Mesenchymal stem cell (in vitro differentiated cells and primary cell): ENCODE data around the gene TMEM121.
"Not testable (repeated sequence)": the region's sequence is repeated elsewhere in the genome, so short reads cannot be mapped to it uniquely, and the experiment has no call there.

ENCODE experiments used
- DNase-seq: peaks from one replicate; pipeline ENCODE4 v3.0.0-alpha.2; 2013
- H2AFZ ChIP-seq: one replicate; pipeline ENCODE4 v1.6.1; 2013; ENCODE audit warnings: low read depth, mild to moderate bottlenecking, control low read depth, inconsistent platforms, low read length, moderate library complexity
- H2AK5ac ChIP-seq: 2 replicates; pipeline ENCODE4 v1.6.1; 2013; ENCODE audit warnings: low read length, moderate library complexity, mild to moderate bottlenecking, inconsistent platforms; ENCODE audit not compliant: severe bottlenecking
- H2BK120ac ChIP-seq: one replicate; pipeline ENCODE4 v1.6.1; 2013; ENCODE audit warnings: low read depth, mild to moderate bottlenecking, inconsistent platforms, low read length, moderate library complexity
- H2BK12ac ChIP-seq, 2 experiments: one replicate each; pipeline ENCODE4 v1.6.1; 2013; ENCODE audit warnings: inconsistent platforms in 2 of 2, low read length in 2 of 2, mild to moderate bottlenecking in 2 of 2, moderate library complexity in 2 of 2, control low read depth in 1 of 2
- H2BK15ac ChIP-seq: one replicate; pipeline ENCODE4 v1.6.1; 2013; ENCODE audit warnings: mild to moderate bottlenecking, low read depth, inconsistent platforms; ENCODE audit not compliant: poor library complexity, severe bottlenecking
- H2BK5ac ChIP-seq: 2 replicates; pipeline ENCODE4 v1.6.1; 2013; ENCODE audit warnings: low read depth, mild to moderate bottlenecking, low read length, control low read depth, inconsistent platforms; ENCODE audit not compliant: poor library complexity, severe bottlenecking
- H3K14ac ChIP-seq, 2 experiments: one replicate each; pipeline ENCODE4 v1.6.1; 2013; ENCODE audit warnings: inconsistent platforms in 2 of 2, low read length in 2 of 2, control low read depth in 1 of 2, mild to moderate bottlenecking in 1 of 2, moderate library complexity in 1 of 2
- H3K18ac ChIP-seq, 2 experiments: one replicate each; pipeline ENCODE4 v1.6.1; 2013; ENCODE audit warnings: inconsistent platforms in 2 of 2, low read length in 2 of 2, control low read depth in 1 of 2, low read depth in 1 of 2, mild to moderate bottlenecking in 1 of 2
- H3K23ac ChIP-seq, 2 experiments: one replicate each; pipeline ENCODE4 v1.6.1; 2013; ENCODE audit warnings: inconsistent platforms in 2 of 2, low read length in 2 of 2, mild to moderate bottlenecking in 2 of 2, moderate library complexity in 2 of 2, control low read depth in 1 of 2
- H3K27ac ChIP-seq: 2 replicates; pipeline ENCODE4 v1.5.1; 2013; ENCODE audit warnings: mild to moderate bottlenecking, moderate library complexity, low read length, control low read depth, inconsistent platforms; ENCODE audit not compliant: poor library complexity, severe bottlenecking
- H3K27me3 ChIP-seq, 2 experiments: 2 replicates each; pipeline versions ENCODE4 v1.6.1 to v1.7.0; 2013; ENCODE audit warnings: low read length in 2 of 2, mild to moderate bottlenecking in 2 of 2, moderate library complexity in 2 of 2, control low read depth in 1 of 2, inconsistent platforms in 1 of 2; ENCODE audit not compliant: control insufficient read depth in 1 of 2, insufficient read depth in 1 of 2
- H3K36me3 ChIP-seq, 2 experiments: 2 replicates each; pipeline versions ENCODE4 v1.6.1 to v1.7.0; 2013; ENCODE audit warnings: low read length in 2 of 2, control low read depth in 1 of 2, inconsistent platforms in 1 of 2, low read depth in 1 of 2, mild to moderate bottlenecking in 1 of 2; ENCODE audit not compliant: insufficient read depth in 2 of 2, control insufficient read depth in 1 of 2
- H3K4ac ChIP-seq, 2 experiments: one replicate each; pipeline ENCODE4 v1.6.1; 2013; ENCODE audit warnings: inconsistent platforms in 2 of 2, low read length in 2 of 2, mild to moderate bottlenecking in 2 of 2, moderate library complexity in 2 of 2, control low read depth in 1 of 2, low read depth in 1 of 2
- H3K4me1 ChIP-seq: 2 replicates; pipeline ENCODE4 v1.6.1; 2013; ENCODE audit warnings: low read depth, low read length, control low read depth; ENCODE audit not compliant: control insufficient read depth, insufficient read depth
- H3K4me2 ChIP-seq: 2 replicates; pipeline ENCODE4 v1.6.1; 2013; ENCODE audit warnings: low read length, mild to moderate bottlenecking, inconsistent platforms; ENCODE audit not compliant: poor library complexity, severe bottlenecking
- H3K4me3 ChIP-seq, 2 experiments: 2 replicates each; pipeline versions ENCODE4 v1.5.1 to v1.7.0; 2013; ENCODE audit warnings: low read length in 2 of 2, mild to moderate bottlenecking in 2 of 2, control low read depth in 1 of 2, low read depth in 1 of 2; ENCODE audit not compliant: insufficient read depth in 1 of 2
- H3K79me1 ChIP-seq: replicated peaks from 2 replicates; pipeline ENCODE4 v1.6.1; 2013; ENCODE audit warnings: mild to moderate bottlenecking, control low read depth, low read length, inconsistent platforms; ENCODE audit not compliant: poor library complexity, severe bottlenecking
- H3K9ac ChIP-seq: 2 replicates; pipeline ENCODE4 v1.7.0; 2013; ENCODE audit warnings: mild to moderate bottlenecking, low read length, moderate library complexity
- H3K9me3 ChIP-seq: 2 replicates; pipeline ENCODE4 v1.7.0; 2013; ENCODE audit warnings: mild to moderate bottlenecking, low read length; ENCODE audit not compliant: control insufficient read depth
- H4K8ac ChIP-seq: one replicate; pipeline ENCODE4 v1.6.1; 2013; ENCODE audit warnings: inconsistent platforms, mild to moderate bottlenecking, low read length, moderate library complexity
- H4K91ac ChIP-seq: one replicate; pipeline ENCODE4 v1.6.1; 2013; ENCODE audit warnings: mild to moderate bottlenecking, low read length, inconsistent platforms
- WGBS: methylation state at CpG from one replicate; pipeline ENCODE4 v1.1.7; 2013; ENCODE audit warnings: mixed read lengths; 5-methylcytosine and 5-hydroxymethylcytosine counted together

Gene TMEM121

DNA sequence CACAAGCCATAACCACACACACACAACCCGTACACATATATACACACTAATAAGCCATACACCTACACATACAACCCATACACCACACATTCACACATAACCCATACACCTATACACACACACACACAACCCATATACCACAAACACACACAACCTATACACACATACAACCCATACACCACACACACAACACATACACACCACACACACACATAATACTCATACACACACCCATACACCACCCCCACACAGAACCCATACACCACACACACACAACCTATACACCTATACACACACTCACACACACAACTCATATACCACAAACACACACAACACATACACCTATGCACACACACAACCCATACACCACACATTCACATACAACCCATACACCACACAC is 44.1 kb downstream of the TMEM121 start:
- Histone ChIP-seq H3K9me3 (no peaks in the 10 kb centered on the region), H4K91ac (no peak overlapping the region), H3K4ac (no peak overlapping the region), H2AK5ac (no peak overlapping the region), H2BK12ac (no peak overlapping the region), H3K14ac (no peak overlapping the region), H3K23ac (no peak overlapping the region), H3K4me1 (no peaks in the 10 kb centered on the region), H3K9ac (no peak overlapping the region), H2BK15ac (no peak overlapping the region), H4K8ac (no peak overlapping the region), H3K27me3 (no peaks in the 10 kb centered on the region), H3K36me3 (no peaks in the 10 kb centered on the region), H2AFZ (no peak overlapping the region), H3K4me2 (no peak overlapping the region), H3K18ac (no peak overlapping the region), H2BK5ac (no peak overlapping the region), H3K4me3 (no peak overlapping the region), H3K27ac (no peak overlapping the region), H3K79me1 (no peaks in the 10 kb centered on the region), H2BK120ac (no peak overlapping the region)
- 95% methylated on average over 1 of the region's 1 CpG for WGBS
- no peak for DNase-seq

- not testable (repeated sequence) for H3K9me3 ChIP-seq, H3K36me3 ChIP-seq, H2BK5ac ChIP-seq, H3K18ac ChIP-seq, DNase-seq, H3K14ac ChIP-seq, H3K4ac ChIP-seq, H2AFZ ChIP-seq, H4K8ac ChIP-seq, H2BK12ac ChIP-seq, H3K27ac ChIP-seq, H3K4me2 ChIP-seq, H2BK15ac ChIP-seq, H3K27me3 ChIP-seq, H3K79me1 ChIP-seq, H3K4me1 ChIP-seq, H3K4me3 ChIP-seq, H3K23ac ChIP-seq, H4K91ac ChIP-seq, H2BK120ac ChIP-seq, H2AK5ac ChIP-seq, H3K9ac ChIP-seq
- WGBS: 78% methylated on average over 17 of the region's 21 CpGs
Observed at GRCh38 chr14:105571181-105571951, 45.0 kb downstream of the TMEM121 start.

GRCh38 chr14:105572063-105572462 is 45.7 kb downstream of the TMEM121 start:
- H2BK12ac ChIP-seq, H3K14ac ChIP-seq, H4K91ac ChIP-seq, H2BK15ac ChIP-seq, H3K18ac ChIP-seq, H2BK5ac ChIP-seq, H3K4ac ChIP-seq, H3K27ac ChIP-seq, H2BK120ac ChIP-seq, H3K36me3 ChIP-seq, H3K23ac ChIP-seq, H3K4me1 ChIP-seq, H2AFZ ChIP-seq, H3K9me3 ChIP-seq, H3K4me2 ChIP-seq, H3K9ac ChIP-seq, DNase-seq, H3K4me3 ChIP-seq, H3K79me1 ChIP-seq, H2AK5ac ChIP-seq, H4K8ac ChIP-seq, H3K27me3 ChIP-seq: not testable (repeated sequence)
- WGBS: no CpG with 5 or more reads among the region's 15 CpGs

- H3K4me1 ChIP-seq, H3K4me2 ChIP-seq, H2BK12ac ChIP-seq, H4K8ac ChIP-seq, H2AFZ ChIP-seq, H3K79me1 ChIP-seq, H3K4ac ChIP-seq, H2BK5ac ChIP-seq, H4K91ac ChIP-seq, H3K23ac ChIP-seq, H3K9ac ChIP-seq, H3K4me3 ChIP-seq, DNase-seq, H3K27ac ChIP-seq, H3K9me3 ChIP-seq, H3K18ac ChIP-seq, H2BK120ac ChIP-seq, H3K27me3 ChIP-seq, H3K14ac ChIP-seq, H2AK5ac ChIP-seq, H2BK15ac ChIP-seq, H3K36me3 ChIP-seq: not testable (repeated sequence)
- 81% methylated on average over 3 of the region's 15 CpGs for WGBS
Observed at GRCh38 chr14:105573841-105574240, 47.5 kb downstream of the TMEM121 start.
